T-helper 1 cell treated with Interleukin-12 subunit alpha and Interleukin-12 subunit beta and Interleukin-4 antibody, amounts not matched to agents 30 ng/mL and 1 ng/mL, for 36 hours (primary cell): Measurements from ENCODE around the gene ADAMTS16. TPM values are rescaled to one million over a fixed set of nuclear protein-coding genes. Genes with fewer than 3 reads are reported as not detected.

ENCODE experiments used
- intact Hi-C: fragments of 100-400 bp; cut with micrococcal nuclease; formaldehyde crosslinking; loops from one replicate; pipeline ENCODE4 v1.15.1; 2024
- total RNA-seq: library from RNA; stranded (reverse); gene quantifications from 2 replicates; pipeline ENCODE4 v1.2.3, GENCODE V29; 2022

Gene ADAMTS16
- total RNA-seq, 1 donor from 2014 or later, result not detected

DNA sequence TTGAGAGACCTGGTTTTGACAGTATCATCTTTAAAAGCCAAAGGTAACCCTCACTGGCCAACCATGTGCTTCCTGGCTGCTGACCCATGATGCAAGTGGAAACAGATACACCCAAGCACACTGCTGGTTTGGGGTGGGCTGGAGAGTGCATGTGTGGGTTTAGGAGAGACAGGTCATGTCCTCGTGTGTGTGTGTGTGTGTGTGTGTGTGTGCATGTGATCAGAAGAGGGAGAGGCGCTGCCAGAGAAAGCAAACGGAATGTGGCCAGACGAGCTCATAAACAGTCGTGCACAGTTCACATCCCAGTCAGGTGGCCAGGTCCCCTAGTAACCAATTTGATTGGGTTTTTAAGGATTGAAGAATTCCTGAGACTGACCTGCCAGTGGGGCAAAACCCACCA, 169.5 kb downstream of the ADAMTS16 start:
- intact Hi-C loops, result no loop called here

DNA sequence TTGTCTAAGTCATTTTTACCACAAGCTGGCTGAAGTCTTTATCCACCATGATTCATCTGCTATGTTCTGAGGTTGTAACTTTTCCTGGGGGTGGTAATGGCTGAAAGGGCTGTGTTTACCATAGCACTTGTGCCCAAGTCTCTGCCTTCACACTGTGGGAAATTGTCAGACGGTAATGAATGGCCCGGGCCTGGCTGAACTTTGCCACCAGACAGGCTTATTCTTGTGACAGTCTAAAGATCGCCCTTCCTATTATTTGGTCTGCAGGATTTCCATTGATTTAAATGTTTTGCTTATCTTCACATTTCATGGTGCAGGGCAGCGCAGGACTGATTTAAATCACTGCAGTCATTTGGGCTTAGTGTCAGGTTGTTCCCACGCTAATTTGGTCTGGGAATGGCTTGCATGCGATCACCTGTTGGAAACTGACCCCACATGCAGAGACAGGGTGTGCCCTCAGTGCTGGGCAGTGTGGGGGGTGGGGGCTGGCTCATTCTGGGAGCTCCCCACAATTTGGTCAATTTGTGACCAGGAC, 173.0 kb downstream of the ADAMTS16 start:
- intact Hi-C loops, result no loop called here

DNA sequence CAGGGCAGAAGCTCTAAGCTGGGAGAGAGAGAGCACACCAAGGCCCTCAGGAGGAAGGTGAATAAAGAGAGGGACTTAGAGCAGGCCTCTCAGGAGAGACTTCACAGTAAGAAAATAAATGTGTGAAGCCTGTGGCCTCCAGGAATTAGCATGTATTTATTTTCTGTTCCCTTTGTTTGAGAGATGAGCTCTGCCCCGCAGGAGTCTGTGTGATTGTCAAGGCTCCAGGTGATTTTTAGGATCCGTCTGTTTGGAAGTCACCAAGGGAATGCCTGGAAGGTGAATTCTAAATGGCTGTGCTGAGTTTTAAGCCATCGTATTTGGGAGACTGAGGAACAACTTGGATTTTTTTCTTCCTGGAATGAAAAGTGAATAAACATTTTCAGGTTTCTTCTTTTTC, 174.0 kb downstream of the ADAMTS16 start:
- intact Hi-C loops, result no loop called here

DNA sequence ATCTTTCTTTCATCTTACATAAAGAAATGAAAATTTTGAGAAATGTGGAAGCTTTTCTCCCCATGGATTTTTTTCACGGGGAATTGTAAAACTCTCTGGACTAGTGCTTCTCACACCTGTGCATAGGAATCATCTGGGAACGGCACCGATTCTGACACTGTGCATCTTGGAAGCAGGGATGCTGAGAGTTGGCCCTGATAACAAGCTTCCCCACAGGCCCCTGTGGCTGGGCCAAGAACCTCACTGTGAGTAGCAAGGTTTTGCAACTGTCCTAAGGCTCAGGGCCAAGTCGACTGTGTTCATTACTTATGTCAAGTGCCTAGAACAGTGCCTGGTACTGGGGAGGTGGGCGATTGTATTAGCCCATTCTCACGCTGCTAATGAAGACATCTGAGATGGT, 174.5 kb downstream of the ADAMTS16 start:
- intact Hi-C loops, result no loop called here

DNA sequence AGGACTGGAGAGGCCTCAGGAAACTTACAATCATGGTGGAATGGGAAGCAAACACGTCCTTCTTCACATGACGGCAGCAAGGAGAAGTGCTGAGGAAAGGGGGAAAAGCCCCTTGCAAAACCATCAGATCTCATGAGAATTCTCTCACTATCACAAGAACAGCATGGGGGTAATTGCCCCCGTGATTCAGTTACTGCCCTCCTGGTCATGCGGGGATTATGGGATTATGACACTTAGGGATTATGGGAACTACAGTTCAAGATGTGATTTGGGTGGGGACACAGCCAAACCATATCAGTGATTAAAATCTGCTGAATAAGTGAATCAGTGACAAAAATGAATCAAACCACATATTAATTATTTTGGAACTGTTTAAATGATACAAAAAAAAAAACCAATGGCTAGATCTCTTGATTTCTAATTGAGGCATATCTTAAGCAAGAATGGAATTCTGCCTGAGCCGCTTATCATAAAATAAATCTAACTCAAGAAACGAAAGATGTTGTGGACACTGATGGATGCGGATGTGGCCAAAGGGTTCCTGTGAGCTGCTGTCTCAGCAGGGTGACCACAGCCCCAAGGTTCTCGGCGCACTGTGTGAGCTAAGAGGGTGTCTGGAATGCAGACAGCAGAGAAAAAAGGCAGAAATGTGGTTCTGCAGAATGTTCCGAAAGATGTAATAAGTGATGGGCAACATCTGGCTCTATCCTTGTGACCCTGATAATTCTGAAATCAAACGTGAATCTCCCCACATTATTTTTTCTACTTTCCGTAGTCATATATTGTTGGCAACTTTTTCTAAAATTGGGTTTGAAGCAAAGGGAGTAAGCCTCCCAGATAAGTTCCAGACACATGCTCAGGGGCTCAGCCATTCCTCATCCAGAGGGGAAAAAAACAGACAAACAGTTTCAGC, 175.2 kb downstream of the ADAMTS16 start:
- intact Hi-C loops, result no loop called here

DNA sequence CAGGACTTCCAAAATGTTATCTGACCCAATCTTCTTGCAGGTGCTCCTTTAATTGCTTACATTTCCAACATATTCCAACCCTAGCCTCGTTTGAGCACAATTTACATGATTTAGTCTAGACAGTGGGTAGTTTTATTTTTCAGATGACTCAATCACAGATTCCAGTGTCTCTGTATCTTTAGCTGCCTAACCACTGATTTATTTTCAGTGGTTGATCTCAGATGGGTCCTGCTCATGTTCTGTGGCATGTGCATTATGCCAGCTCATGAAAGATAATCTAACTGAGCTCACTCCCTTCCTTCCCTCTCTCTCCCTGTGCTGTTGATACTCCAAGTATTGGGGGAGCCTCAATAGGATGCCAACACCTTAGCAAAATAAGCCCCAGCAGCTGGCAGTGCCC, 176.2 kb downstream of the ADAMTS16 start:
- intact Hi-C loops, result no loop called here

DNA sequence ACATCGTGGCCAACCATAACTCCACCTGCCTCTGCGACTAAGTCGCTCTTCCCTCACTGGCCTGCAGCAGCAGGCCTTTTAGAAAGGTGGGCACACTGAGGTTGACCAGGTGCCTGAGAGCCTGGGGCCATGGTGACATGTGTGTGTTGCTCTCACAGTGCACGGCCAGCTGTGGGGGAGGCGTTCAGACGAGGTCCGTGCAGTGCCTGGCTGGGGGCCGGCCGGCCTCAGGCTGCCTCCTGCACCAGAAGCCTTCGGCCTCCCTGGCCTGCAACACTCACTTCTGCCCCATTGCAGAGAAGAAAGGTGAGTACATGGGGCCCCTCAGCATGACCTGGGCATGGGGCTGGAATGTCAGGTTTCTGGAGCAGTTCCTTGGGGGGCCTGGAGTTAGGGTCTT, 177.8 kb downstream of the ADAMTS16 start:
- intact Hi-C loops, result no loop called here

DNA sequence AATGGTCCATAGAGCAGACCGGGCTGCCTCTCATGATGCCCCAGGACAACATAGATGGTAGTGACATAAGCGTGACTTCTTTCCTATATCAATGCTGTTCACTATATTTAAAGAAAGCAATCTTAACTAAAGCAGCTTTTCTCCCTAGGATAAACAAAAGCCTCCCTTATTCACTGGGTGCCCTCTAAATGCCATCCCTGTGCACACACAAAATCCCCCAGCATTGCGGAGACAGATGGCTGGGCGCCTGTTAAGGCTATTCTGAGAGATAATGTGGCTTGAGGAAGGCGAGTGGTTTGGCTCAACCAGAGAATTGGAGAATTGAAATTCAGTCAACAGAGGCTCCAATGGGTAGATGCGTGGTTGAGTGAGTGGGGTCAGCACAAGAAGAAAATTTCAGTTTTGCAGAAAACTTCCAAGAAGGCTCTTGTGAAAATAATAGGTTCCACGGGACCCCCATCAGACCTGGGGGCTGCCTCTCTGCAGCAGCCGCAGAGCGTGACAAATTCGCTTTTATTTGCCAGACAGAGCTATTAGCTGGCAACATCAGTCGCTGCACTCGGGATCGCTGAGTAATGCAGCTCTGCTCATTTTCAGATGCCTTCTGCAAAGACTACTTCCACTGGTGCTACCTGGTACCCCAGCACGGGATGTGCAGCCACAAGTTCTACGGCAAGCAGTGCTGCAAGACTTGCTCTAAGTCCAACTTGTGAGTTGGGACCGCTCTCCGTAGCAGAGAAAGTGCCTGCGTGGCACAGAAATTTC, 178.5 kb downstream of the ADAMTS16 start:
- intact Hi-C loops, result no loop called here

DNA sequence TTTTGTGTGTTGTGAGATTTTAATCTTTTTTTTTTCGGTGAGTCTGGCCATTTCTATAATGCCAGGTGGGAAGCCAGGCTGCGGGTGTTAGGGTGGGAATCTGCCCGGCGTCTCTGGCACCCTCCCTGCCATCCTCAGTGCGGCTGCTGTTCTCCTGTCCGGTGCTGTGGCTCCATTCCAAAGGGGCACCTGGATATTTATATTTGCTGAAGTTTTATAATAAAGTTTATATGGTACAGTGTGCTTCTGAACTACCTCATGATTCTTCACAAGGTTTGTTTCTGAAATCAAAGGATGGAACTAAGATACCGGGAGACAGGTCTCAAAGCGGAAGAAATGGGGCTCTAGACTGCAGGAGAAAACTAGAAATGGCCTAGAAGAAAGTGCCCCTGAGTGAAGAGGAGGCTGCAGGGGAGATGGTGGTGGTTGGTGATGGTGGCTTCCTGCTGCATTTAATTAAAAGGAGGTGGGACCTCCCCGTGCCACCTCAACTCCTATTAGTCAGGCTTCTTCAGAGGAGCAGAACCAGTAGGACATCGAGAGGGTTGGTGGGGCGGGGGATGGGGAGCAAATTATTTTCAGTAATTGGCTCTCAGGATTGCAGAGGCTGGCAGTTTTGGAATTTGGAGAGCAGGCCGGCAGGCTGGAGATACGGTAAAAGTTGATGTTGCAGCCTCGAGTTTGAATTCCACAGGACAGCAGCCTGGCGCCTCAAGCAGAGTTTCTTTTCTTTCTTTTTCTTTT, 180.1 kb downstream of the ADAMTS16 start:
- intact Hi-C loops, result no loop called here

DNA sequence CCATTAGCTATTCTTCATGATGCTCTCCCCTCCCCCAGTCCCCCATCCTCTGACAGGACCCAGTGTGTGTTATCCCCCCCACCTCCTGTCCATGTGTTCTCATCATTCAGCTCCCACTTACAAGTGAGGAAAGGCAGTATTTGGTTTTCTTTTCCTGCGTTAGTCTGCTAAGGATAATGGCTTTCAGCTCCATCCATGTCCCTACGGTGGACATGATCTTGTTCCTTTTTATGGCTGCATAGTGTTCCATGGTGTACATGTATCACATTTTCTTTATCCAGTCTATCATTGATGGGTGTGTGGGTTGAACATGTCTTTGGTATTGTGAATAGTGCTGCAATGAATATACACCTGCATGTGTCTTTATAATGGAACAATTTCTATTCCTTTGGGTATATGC, 181.0 kb downstream of the ADAMTS16 start:
- intact Hi-C loops, result no loop called here

DNA sequence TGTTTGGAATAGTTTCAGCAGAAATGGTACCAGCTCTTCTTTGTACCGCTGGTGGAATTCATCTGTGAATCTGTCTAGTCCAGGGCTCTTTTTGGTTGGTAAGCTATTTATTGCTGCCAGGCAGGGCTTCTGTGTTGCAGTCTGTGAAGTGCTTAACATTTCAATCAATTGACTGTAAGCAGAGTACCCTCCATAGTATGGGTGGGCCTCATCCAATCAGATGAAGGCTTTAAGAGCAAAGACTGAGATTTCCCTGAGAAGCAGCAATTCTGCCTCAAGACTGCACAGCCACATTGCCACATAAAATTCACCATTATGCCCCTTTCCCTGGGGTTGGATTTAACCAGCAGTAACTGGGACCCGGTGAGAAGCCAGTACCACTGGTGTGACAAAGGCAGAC, 183.4 kb downstream of the ADAMTS16 start:
- intact Hi-C loops, result no loop called here

DNA sequence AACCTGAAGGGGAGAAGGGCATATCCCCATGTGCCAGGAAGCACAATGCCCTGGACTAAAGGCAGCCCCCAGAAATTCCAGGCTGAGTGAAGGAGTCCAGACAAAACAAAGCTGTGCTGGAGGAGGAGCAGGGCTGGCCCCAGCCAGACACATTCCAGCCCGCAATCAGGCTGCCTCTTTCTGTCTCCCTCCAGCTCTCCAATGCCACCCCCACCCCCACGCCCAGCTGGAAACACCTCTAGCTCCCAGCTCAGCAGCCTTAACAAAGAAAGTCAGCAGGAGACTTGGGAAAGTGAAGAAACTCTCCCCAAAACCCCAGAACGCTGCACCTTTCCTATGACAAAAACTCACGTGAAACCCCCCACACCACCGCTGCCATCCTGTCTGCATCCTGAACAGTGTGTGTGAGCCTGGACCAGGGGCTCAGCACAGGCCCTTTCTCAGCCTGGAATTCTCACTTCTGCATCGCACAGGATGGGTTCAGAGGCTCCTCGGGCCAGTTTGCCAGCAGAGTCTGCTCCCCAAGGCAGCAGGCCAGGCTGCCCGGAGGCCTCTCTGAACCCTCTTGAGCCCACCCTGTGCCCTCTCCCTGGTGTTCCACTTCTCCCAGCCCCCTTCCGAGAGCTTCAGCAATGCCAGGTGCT, 186.1 kb downstream of the ADAMTS16 start:
- intact Hi-C loops, result no loop called here

DNA sequence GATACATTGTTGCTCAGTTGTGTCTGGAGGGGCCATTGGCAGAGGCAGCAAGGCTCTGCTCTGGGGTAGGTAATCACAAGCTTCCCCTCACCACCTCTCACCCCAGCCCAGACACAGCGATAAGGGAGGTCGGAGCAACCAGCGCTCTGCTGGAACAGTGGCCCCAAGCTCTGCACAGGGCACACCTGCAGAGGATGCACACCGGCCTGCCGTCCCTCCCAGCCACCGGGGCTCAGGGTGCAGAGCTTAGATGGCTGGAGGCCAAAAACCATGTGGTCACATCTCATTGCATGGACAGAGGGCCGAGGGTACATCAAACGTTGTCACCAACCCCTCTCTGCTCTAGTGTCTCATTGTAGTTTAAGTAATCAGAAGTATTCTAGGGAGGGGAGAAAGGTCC, 187.0 kb downstream of the ADAMTS16 start:
- intact Hi-C loops, result no loop called here

DNA sequence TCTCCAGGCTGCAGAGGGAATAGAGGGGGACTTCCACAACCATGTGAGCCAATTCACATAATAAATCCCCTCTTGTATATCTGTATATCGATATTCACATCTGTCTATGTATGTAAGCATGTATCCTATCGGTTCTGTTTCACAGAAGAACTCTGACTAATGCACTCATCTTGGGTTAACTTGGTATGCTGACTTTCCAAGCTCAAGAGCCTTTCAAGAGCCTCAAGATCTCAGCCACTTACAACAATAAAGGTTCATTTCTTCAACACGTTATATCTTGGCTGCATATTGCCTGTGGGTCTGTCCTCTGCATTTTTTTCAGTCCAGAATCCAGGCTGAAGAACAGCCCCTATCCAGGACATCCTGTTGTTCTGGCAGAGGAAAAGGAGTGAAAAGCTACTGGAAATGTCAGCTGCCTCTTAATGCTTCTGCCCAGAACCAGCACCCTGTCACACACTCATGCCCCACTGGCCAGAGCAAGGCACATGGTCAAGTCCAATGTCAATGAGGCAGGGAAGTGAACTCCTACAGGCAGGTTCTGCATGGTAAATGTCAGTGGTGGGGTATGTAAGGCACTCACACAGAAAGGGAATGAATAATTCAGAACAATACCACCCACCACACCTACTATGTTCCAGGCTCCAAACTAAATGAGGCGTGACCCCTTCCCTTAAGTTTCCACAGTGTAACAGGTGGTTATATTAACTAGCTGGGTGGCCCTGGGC, 190.8 kb downstream of the ADAMTS16 start:
- intact Hi-C loops, result no loop called here

DNA sequence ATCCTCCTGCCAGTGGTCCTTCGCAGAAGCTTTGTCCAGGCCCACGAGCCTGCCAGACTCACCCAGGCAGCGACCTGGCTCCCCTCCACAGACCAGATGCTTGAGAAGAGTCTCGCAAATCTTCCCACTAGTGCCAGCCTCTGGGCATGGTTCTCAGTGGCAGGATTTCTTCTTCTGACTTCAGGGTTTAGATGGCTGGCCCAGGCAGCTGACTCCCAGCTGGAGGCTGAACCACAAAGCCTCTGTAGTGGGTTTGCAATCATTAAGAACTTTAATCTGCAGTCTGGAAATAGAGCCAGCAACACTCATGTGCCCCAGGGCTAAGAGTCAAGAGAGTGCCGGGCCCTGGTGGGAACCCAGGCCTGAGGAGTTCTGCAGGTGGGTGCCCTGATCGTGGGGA, 191.7 kb downstream of the ADAMTS16 start:
- intact Hi-C loops, result no loop called here

DNA sequence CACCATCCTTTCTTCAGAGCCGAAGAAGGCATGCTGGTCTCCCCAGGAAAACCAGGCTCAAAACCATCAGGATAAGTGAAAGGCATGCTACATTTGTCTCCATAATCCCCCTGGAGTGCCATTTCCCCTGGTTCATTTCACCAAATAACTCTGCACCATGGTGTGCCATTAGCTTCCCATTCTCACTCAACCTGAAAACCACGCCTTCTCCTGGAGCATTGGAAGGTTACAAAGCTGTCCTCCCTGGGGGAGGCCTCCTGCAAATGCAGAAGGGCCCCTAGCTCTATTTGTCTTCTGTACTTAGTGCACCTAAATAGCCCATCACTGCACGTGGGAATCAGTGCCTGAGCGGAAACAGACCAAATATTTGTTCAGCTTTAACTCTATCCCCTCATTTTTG, 192.2 kb downstream of the ADAMTS16 start:
- intact Hi-C loops, result no loop called here

DNA sequence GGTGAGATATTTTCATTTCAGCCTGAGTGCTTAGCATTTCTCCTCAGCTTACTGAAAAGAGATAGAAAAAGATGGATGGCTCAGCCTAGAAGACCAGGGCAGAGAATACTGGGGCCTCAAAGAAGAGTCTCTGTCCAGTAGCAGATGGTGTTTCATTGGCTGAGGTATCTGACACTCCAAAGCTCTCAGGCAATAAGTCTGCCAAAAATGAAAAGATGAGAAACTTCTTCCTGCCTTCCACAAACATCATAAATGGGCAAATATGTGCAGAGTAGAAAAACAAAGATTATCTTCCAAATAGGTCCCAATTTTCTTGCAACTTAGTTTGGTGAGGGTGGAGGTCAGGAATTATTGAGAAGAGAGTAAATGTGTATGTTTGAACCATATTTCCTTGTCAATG, 195.0 kb downstream of the ADAMTS16 start:
- intact Hi-C loops, result no loop called here

DNA sequence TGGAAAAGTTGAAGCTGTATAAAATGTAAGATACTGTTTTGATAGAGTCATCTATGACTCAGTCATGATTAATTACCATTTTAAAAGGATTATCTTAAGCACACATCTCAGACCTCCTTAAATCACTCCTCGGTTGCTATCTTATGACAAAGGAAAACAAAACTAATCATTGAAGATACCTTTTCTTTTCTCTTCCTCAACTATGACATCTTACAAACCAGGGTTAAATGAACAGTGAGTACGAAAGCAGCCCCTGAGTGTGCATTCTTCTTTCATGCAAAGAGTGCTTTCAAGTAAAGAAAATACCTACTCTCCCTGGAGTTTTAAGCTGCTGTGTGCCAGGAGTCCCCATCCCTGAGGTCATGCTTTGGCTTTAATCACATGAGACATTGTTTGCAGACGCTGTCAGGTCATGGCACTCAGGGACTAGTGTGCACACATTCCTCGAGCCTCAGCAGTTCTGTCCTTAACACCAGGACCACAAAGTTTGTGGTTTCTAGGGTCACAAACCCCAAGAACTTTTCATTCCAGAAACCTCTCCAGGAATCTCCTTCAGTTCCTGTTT, 195.7 kb downstream of the ADAMTS16 start:
- intact Hi-C loops, result no loop called here

DNA sequence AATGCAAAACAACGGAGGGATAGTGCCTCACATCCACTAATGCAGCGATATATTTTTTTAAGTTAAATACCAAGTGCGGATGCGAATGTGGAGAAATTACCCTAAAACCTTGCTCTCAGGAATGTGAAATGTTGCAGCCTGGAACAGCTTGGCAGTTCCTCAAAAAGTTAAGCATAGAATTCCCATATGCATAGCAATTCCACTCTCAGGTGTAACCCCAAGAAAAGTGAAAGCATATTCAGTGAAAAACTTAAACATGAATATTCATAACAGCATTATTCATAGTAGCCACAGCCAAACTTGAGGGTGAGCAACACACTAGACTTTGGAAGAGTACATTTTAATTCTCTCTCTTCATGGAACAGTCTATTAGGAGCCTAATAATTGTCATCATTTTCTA, 199.1 kb downstream of the ADAMTS16 start:
- intact Hi-C loops, result no loop called here

DNA sequence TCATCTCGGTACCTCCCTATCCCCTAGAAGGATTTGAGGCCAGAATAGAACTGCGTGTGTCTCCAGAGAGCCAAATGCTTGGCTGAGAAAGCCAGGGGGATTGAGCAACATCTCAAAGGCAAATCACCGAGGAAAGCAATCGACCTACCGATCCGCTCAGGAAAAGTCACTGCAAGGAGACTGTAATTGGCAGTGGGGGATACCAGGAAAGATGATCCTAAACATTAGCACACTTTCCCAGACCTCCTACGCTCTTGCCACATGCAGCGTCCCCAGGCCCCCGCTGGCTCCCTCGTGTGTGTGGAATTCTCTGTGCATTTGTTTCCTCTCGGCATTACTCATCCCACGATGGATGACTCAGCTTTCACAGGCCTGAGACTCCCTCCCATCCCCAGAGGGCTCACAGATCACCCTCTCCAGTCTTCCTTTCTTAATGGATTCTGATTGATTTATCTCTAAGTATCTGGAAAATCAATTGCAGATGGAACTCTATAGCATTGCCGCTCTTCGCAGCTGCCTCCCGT, 200.1 kb downstream of the ADAMTS16 start:
- intact Hi-C loops, result no loop called here
